Mucosa of descending colon (tissue), 3 donors: ENCODE data around the gene SHMT2. TPM values are rescaled to one million over a fixed set of nuclear protein-coding genes. Genes with fewer than 3 reads are reported as not detected.
"Not testable (repeated sequence)": the region's sequence is repeated elsewhere in the genome, so short reads cannot be mapped to it uniquely, and the experiment has no call there.

Source experiments
- ATAC-seq: fragments of 200-7000 bp; cut with Tn5 transposase; one replicate; pipeline ENCODE4 v1.9.1; 2020; ENCODE audit warnings: mild to moderate bottlenecking, moderate library complexity
- DNase-seq, 3 donors: peaks; one replicate each; pipeline ENCODE4 v3.0.0-alpha.2; 2020
- H3K36me3 ChIP-seq: fragments of 200-600 bp; one replicate; pipeline ENCODE4 v1.8.0; 2021; ENCODE audit warnings: low read depth, mild to moderate bottlenecking
- H3K4me1 ChIP-seq: fragments of 200-600 bp; one replicate; pipeline ENCODE4 v1.8.0; 2021; ENCODE audit warnings: low read depth, mild to moderate bottlenecking
- H3K4me3 ChIP-seq: fragments of 200-600 bp; one replicate; pipeline ENCODE4 v1.8.0; 2021; ENCODE audit warnings: mild to moderate bottlenecking
- H3K9me3 ChIP-seq: fragments of 200-600 bp; one replicate; pipeline ENCODE4 v1.8.0; 2021; ENCODE audit warnings: mild to moderate bottlenecking
- intact Hi-C, 2 donors: fragments of 100-400 bp; cut with DNase I in 1 of 2; cut with micrococcal nuclease in 1 of 2; formaldehyde crosslinking; loops; one replicate each; pipeline versions ENCODE4 v1.11.0 to v1.11.1; 2022; cut with DNase I, micrococcal nuclease
- total RNA-seq, 3 donors: library from RNA; stranded (reverse); fragmentation: NEBNext Ultra II Directional in 2 of 3; extraction: Animal tissue kit (Norgen Biotek cat#: 25700) in 2 of 3; gene quantifications; one replicate each; pipeline versions ENCODE4 v1.2.1 to v1.2.4, GENCODE V29; 2021 to 2023
- TF ChIP-seq, protein P1 (sequence below): fragments of 200-600 bp; IDR thresholded peaks from one replicate; pipeline ENCODE4 v1.8.0; 2022; ENCODE audit warnings: antibody characterized with exemption, mild to moderate bottlenecking
- donor health status: DM: no; HTN: no; CAD: no; lungs with moderate emphysema.
- donor health status: DM: no; HTN: no; CAD: no.
- donor health status: DM: no; HTN: yes; CAD: no.

The SHMT2 gene
- total RNA-seq, 3 donors from 2014 or later, result 34.7 to 67.4 (median 40.9) TPM

DNA sequence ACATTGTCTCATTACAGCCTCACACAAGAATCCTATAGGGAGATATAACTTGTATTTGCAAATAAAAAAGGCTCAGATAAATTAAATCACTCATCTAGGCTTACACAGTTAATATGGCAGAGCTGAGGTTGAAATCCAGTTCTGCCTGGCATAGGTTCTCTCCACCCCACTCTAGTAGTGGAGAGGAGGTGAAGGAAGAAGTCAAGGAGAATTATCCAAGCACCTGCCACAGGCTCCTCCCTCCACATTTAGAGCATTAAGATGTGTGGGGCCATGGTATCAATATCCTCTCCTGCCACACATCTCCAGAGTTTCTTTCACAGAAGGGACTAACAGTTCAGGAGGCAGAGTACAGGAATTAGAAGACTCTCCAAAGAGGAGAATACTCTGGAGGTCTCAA lies 44.0 kb downstream of the SHMT2 start:
- TF ChIP-seq, protein P1, sequence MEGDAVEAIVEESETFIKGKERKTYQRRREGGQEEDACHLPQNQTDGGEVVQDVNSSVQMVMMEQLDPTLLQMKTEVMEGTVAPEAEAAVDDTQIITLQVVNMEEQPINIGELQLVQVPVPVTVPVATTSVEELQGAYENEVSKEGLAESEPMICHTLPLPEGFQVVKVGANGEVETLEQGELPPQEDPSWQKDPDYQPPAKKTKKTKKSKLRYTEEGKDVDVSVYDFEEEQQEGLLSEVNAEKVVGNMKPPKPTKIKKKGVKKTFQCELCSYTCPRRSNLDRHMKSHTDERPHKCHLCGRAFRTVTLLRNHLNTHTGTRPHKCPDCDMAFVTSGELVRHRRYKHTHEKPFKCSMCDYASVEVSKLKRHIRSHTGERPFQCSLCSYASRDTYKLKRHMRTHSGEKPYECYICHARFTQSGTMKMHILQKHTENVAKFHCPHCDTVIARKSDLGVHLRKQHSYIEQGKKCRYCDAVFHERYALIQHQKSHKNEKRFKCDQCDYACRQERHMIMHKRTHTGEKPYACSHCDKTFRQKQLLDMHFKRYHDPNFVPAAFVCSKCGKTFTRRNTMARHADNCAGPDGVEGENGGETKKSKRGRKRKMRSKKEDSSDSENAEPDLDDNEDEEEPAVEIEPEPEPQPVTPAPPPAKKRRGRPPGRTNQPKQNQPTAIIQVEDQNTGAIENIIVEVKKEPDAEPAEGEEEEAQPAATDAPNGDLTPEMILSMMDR, result no peak
- no peak overlapping the region for H3K4me3 ChIP-seq
- H3K36me3 ChIP-seq, result no peaks in the 10 kb centered on the region
- DNase-seq, result no peak
- intact Hi-C loops, result loop anchor here in 1 of 2 donors (10.0 kb wide), 1 partner anchor 181 kb away; the partner anchor contains the start of genes GLI1 and INHBE
- H3K9me3 ChIP-seq, result no peaks in the 10 kb centered on the region
- ATAC-seq, result no peak
- H3K4me1 ChIP-seq, result no peaks in the 10 kb centered on the region

GRCh38 chr12:57276233-57276632 lies 46.7 kb downstream of the SHMT2 start:
- DNase-seq, H3K9me3 ChIP-seq, H3K4me3 ChIP-seq, H3K36me3 ChIP-seq, ATAC-seq: not testable (repeated sequence)
- peaks cover 11% of the 10 kb centered on the region for H3K4me1 ChIP-seq
- intact Hi-C loops, result loop anchor here in 1 of 2 donors (10.0 kb wide), 1 partner anchor 179 kb away; the partner anchor contains the start of genes GLI1 and INHBE

DNA sequence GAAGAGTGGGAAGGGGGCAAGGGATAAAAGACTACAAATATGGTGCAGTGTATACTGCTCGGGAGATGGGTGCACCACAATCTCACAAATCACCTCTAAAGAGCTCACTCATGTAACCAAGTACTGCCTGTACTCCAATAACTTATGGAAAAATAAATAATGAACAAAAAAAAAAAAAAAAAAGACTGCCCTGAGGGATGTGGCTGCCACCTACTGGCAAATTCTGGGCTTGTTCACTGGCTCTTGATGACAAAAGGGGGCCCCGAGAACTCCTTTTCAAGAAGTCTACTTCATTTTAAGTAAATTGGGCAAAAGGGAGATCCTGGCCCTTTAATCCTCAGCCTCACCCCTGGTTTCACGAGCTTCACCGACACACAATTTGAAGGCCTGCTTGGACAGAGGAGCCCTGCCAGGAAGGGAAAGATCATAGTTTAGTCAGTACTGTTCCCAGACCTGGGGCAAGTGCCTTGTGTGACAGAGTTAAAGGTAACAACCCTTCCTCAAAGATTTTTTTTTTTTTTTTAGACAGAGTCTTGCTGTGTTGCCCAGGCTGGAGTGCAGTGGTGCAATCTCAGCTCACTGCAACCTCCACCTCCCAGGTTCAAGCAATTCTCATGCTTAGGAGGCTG lies 47.5 kb downstream of the SHMT2 start:
- H3K4me1 ChIP-seq, result peaks cover 11% of the 10 kb centered on the region
- TF ChIP-seq, protein P1, result no peak
- H3K36me3 ChIP-seq, result no peaks in the 10 kb centered on the region
- ATAC-seq, result no peak
- intact Hi-C loops, result loop anchor here in 1 of 2 donors (10.0 kb wide), 1 partner anchor 178 kb away; the partner anchor contains the start of genes GLI1 and INHBE
- H3K9me3 ChIP-seq, result no peaks in the 10 kb centered on the region
- DNase-seq, result peak in 1 of 3 donors; percentile 48
- no peak overlapping the region for H3K4me3 ChIP-seq

DNA sequence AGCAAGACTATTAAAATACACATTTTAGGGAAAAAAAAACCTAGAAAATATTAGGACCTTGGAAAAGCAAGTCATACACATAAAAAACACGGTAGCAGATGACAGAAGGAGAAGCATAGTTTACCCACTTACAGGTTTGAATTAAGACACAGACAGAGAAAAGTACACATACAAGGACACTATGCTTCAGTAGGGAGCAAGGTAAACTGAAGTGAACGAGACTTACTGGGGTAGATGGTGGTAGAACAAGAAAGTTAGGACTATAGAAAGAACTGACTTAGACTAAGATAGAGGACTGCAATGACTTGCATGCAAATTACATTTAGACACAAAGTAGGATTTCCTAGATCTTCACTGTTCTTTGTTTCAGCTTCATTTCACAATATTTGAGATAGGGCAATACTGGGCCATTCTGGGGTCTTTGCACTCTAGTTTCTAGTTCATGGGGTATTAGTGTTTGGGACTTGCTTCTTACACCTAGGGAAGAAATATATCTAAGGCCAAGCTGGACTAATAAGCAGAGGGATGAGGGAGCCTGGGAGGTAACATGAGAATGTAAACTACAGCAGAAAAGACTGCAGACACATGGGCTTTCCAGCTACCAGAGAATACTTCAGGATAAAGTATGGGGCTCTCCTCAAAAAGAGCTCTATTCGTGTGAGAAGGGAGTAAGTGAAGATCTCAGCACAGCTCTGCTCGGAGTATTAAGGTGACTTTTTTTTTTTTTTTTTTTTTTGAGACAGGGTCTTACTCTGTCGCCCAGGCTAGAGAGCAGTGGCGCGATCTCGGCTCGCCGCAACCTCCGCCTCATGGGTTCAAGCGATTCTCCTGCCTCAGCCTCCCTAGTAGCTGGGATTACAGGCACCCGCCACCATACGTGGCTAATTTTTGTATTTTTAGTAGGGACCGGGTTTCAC lies 49.2 kb downstream of the SHMT2 start:
- no peaks in the 10 kb centered on the region for H3K36me3 ChIP-seq

DNA sequence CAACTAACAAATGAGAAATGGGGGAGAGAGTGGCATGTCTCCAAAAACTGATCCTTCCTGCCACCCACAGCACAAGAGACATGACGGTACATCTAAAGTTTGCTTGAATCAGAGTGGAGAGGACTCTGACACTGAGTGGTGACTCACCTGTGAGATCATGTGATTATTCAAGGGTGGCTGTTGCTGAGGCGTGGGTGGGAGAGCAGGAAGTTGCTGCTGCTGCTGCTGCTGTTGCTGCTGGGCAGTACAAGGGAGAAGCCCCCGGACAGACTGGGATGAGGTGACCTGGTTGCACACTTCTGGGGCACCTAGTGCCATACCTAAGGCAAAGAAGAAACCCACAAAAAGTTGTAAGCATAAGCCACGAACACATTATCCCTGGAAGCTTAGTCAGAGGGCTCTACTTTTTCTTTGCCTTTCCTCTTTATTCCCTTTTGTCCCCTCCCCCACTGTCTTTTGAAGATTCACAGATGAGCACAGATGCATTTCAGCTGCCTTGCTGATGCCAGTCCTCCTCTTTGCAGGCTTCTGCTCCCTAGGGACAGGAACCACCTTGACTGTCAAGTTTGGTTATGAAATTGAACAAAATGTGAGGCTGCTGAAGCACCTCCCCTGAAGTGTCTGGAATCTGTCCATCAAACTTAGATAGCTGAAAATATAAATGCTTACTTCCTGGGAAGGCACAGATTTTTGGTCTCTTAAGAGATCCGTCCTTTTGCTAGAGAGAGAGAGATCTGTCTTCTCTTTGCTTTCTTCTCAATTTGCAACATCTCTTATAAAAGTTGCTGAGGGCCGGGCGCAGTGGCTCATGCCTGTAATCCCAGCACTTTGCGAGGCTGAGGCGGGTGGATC lies 50.9 kb downstream of the SHMT2 start:
- Histone ChIP-seq H3K36me3 (no peaks in the 10 kb centered on the region), H3K4me1 (peaks cover 16% of the 10 kb centered on the region), H3K9me3 (no peaks in the 10 kb centered on the region), H3K4me3 (no peak overlapping the region)
- ATAC-seq, result peak; percentile 98
- TF ChIP-seq, protein P1, result no peak
- peak; percentile 71 to 78 (median 71) for DNase-seq
- intact Hi-C loops, result no loop called here

More for the DNA sequence above, 49.2 kb downstream of the SHMT2 start:
- intact Hi-C loops, result loop anchor here in 1 of 2 donors (10.0 kb wide), 1 partner anchor 176 kb away; the partner anchor contains the start of genes GLI1 and INHBE
- TF ChIP-seq, protein P1, result no peak
- H3K9me3 ChIP-seq, result no peaks in the 10 kb centered on the region
- no peak for ATAC-seq
- DNase-seq, result no peak
- peaks cover 16% of the 10 kb centered on the region for H3K4me1 ChIP-seq
- H3K4me3 ChIP-seq, result no peak overlapping the region

DNA sequence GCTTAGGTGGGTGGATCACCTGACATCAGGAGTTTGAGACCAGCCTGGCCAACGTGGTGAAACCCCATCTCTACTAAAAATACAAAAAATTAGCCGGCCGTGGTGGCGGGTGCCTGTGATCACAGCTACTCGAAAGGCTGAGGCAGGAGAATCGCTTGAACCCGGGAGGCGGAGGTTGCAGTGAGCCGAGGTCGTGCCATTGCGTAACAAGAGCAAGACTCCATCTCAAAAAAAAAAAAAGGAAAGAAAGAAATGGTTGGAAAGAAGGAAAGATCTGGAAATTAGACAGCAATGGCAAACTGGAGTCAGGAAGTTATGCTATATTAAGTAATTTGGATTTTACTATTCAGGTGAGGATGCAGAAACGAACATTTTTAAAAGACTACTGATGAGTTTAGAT lies 52.6 kb downstream of the SHMT2 start:
- H3K36me3 ChIP-seq, ATAC-seq, DNase-seq, H3K9me3 ChIP-seq, intact Hi-C loops, H3K4me3 ChIP-seq: not testable (repeated sequence)
- peaks cover 16% of the 10 kb centered on the region for H3K4me1 ChIP-seq
